HG03442 (cell line): Measurements from ENCODE around the gene TSC22D1.
"Not testable (repeated sequence)": the region's sequence is repeated elsewhere in the genome, so short reads cannot be mapped to it uniquely, and the experiment has no call there.

Experiments used
- ATAC-seq: cut with Tn5 transposase; IDR thresholded peaks from one replicate; pipeline ENCODE4 v1.9.1; 2021; ENCODE audit warnings: mild to moderate bottlenecking, moderate library complexity; ENCODE audit not compliant: unreplicated experiment

Gene TSC22D1

GRCh38 chr13:44573790-44574465 is 2.2 kb downstream of the TSC22D1 start:
- ATAC-seq: no peak

- ATAC-seq: no peak
Measured at GRCh38 chr13:44573071-44573470, 3.1 kb downstream of the TSC22D1 start.

GRCh38 chr13:44566601-44567000 is 9.5 kb downstream of the TSC22D1 start:
- no peak for ATAC-seq

- no peak for ATAC-seq
Measured at GRCh38 chr13:44565881-44566280, 10.2 kb downstream of the TSC22D1 start.

- ATAC-seq: no peak
Measured at GRCh38 chr13:44564936-44565335, 11.2 kb downstream of the TSC22D1 start.

GRCh38 chr13:44562853-44563252 is 13.3 kb downstream of the TSC22D1 start:
- not testable (repeated sequence) for ATAC-seq

GRCh38 chr13:44561351-44561750 is 14.8 kb downstream of the TSC22D1 start:
- no peak for ATAC-seq

- ATAC-seq: no peak
Measured at GRCh38 chr13:44557986-44558385, 18.1 kb downstream of the TSC22D1 start.

- ATAC-seq: no peak
Measured at GRCh38 chr13:44555207-44555606, 20.9 kb downstream of the TSC22D1 start.

- ATAC-seq: no peak
Measured at GRCh38 chr13:44549476-44549875, 26.7 kb downstream of the TSC22D1 start.

GRCh38 chr13:44546164-44546563 is 30.0 kb downstream of the TSC22D1 start:
- ATAC-seq: no peak

- ATAC-seq: no peak
Measured at GRCh38 chr13:44543369-44543768, 32.8 kb downstream of the TSC22D1 start.

GRCh38 chr13:44542361-44542760 is 33.8 kb downstream of the TSC22D1 start:
- no peak for ATAC-seq

GRCh38 chr13:44541601-44542000 is 34.5 kb downstream of the TSC22D1 start:
- ATAC-seq: no peak

- ATAC-seq: no peak
Measured at GRCh38 chr13:44540761-44541434, 35.2 kb downstream of the TSC22D1 start.

- no peak for ATAC-seq
Measured at GRCh38 chr13:44537248-44537647, 38.9 kb downstream of the TSC22D1 start.

GRCh38 chr13:44523146-44524015 is 52.7 kb downstream of the TSC22D1 start:
- ATAC-seq: no peak

GRCh38 chr13:44519642-44520041 is 56.5 kb downstream of the TSC22D1 start:
- no peak for ATAC-seq

- no peak for ATAC-seq
Measured at GRCh38 chr13:44516771-44517170, 59.4 kb downstream of the TSC22D1 start.

- no peak for ATAC-seq
Measured at GRCh38 chr13:44514278-44514677, 61.9 kb downstream of the TSC22D1 start.

- not testable (repeated sequence) for ATAC-seq
Measured at GRCh38 chr13:44509853-44510252, 66.3 kb downstream of the TSC22D1 start.
